GM21526 (cell line): ENCODE results near the gene RAB8B.

Experiments used
- ATAC-seq: cut with Tn5 transposase; IDR thresholded peaks from one replicate; pipeline ENCODE4 v1.9.1; 2021; ENCODE audit warnings: moderate library complexity; ENCODE audit not compliant: unreplicated experiment, low FRiP score

RAB8B gene

GRCh38 chr15:63260791-63261190 is 71.4 kb downstream of the RAB8B start:
- ATAC-seq = no peak

- ATAC-seq = no peak
These were observed 71.9 kb downstream of the RAB8B start for GRCh38 chr15:63261311-63261710.

- ATAC-seq = no peak
These were observed 74.1 kb downstream of the RAB8B start for GRCh38 chr15:63263519-63263918.

GRCh38 chr15:63264688-63265293 is 75.4 kb downstream of the RAB8B start:
- ATAC-seq = no peak

- ATAC-seq = no peak
These were observed 85.0 kb downstream of the RAB8B start for GRCh38 chr15:63274427-63274826.

GRCh38 chr15:63276342-63277037 is 87.1 kb downstream of the RAB8B start:
- no peak for ATAC-seq

- peak; percentile 63 for ATAC-seq
These were observed 87.9 kb downstream of the RAB8B start, which contains the start of gene APH1B for GRCh38 chr15:63277038-63277892. APH1B (plus strand) TSS chr15:63277605; CDS start chr15:63277624, 19 bp downstream.

GRCh38 chr15:63277893-63278456 is 88.6 kb downstream of the RAB8B start:
- no peak for ATAC-seq

GRCh38 chr15:63283126-63283525 is 93.7 kb downstream of the RAB8B start:
- no peak for ATAC-seq

- no peak for ATAC-seq
These were observed 94.9 kb downstream of the RAB8B start for GRCh38 chr15:63284335-63284734.

GRCh38 chr15:63287109-63287508 is 97.7 kb downstream of the RAB8B start:
- no peak for ATAC-seq

GRCh38 chr15:63288342-63288741 is 98.9 kb downstream of the RAB8B start:
- no peak for ATAC-seq

GRCh38 chr15:63288778-63289378 is 99.5 kb downstream of the RAB8B start:
- no peak for ATAC-seq

- no peak for ATAC-seq
These were observed 102.1 kb downstream of the RAB8B start for GRCh38 chr15:63291507-63291906.

GRCh38 chr15:63292241-63292640 is 102.8 kb downstream of the RAB8B start:
- no peak for ATAC-seq

GRCh38 chr15:63292771-63293170 is 103.4 kb downstream of the RAB8B start:
- no peak for ATAC-seq

GRCh38 chr15:63294359-63294758 is 105.0 kb downstream of the RAB8B start:
- ATAC-seq = no peak

GRCh38 chr15:63295341-63295740 is 105.9 kb downstream of the RAB8B start:
- no peak for ATAC-seq

GRCh38 chr15:63296195-63296594 is 106.8 kb downstream of the RAB8B start:
- ATAC-seq = no peak

GRCh38 chr15:63299943-63300575 is 110.7 kb downstream of the RAB8B start:
- ATAC-seq = no peak
